Measurements from ENCODE around the gene IKBKE.

Gene IKBKE

DNA sequence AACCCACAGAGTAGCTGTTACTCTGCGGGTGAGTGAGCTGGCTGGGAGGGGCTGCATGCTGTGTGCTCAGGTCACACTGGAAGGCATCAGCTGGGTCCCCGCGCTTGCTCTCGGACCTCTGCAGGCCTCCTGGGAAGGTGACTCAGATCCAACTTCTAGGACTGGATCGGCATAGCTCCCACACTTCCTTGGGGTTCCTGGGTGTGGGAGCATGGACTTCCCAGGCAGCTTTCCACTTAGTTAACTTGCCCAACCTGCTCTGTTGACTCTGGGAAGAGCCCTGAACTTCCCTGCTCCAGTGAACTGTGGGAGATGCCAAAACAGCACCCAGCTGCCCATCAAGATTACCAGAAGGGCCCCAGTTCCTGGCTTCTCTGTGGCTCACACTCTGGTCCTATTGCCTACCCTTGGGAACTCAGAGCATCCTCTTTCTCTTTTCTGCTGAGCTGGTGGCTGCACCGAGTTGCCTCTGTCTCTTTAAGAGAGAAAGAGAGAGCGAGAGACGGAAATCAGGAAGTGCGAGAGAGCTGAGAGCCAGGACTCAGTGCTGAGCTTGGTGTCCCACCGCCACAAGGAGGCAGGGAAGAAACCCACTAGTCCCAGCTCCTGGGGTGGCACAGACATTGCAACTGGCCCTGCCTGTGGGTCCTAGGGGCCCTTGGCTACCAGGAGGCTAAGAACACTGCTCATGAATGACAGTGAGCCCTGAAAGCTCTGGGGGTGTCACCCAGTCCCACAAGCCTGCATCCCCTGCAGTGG is at the start of gene IKBKE:
TSS of gene IKBKE (plus strand) at position 544 of the 759 bp plus-strand sequence. CDS start 2,752 bp downstream, outside the sequence.
- no peak for FAIRE-seq

GRCh38 chr1:206421616-206422340 is 48.5 kb upstream of the IKBKE start:
- no peak for FAIRE-seq

DNA sequence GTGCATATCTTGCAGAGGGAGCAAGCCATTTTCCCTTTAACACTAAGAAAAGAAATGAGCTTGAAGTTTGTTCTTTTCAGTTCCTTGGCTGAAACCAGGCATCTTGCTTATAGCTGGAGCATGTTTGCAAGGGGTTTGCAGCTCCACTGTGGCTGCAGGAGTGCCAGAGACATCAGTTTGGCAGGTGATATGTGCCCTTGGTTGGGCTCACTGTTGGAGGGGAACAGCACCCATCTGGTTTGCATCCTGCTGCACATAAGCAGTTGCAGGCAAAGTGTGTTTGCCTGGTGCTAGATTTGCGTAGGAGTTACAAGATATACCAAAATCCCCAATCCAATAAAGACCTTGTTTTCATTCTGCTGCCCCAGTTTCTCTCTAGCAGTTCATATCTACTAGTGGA is 47.8 kb upstream of the IKBKE start:
- no peak for FAIRE-seq

DNA sequence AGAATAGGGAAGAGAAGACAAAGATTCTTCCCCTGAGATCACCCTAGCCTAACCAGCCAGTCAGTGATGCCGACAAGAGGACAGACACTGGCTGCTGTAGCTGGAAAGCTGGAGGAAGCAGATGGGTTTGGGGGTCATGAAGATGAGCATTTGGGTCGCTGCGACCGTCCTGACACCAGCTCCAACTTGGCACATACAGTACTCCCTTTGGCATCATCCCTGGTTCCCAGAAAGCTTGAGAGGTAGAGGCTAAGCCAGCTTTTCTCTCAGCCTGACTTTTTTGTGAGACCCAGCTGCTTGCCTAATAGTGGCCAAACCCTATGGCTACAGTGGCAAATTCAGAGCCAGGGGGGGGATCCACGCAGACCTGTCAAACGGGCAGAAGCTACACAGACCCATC is 43.0 kb upstream of the IKBKE start:
- no peak for FAIRE-seq

DNA sequence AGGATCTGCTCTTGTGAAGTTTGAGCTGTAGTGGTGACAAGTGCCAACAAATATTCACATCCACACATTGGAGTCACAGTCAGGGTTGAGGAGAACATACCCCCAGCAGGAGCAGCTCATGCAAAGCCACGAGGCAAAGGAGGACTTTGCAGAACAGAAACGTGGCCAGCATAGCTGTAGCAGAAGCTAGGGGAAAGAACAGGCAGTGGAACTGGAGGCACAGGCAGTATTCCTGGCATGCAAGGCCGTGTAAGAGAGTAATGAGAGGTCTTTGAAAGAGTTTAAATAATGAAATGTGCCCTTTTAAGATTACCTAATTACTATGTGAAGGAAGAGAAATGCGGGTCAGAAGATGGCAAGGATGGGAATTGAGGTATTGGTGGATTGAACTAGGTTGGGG is 40.9 kb upstream of the IKBKE start:
- no peak for FAIRE-seq

DNA sequence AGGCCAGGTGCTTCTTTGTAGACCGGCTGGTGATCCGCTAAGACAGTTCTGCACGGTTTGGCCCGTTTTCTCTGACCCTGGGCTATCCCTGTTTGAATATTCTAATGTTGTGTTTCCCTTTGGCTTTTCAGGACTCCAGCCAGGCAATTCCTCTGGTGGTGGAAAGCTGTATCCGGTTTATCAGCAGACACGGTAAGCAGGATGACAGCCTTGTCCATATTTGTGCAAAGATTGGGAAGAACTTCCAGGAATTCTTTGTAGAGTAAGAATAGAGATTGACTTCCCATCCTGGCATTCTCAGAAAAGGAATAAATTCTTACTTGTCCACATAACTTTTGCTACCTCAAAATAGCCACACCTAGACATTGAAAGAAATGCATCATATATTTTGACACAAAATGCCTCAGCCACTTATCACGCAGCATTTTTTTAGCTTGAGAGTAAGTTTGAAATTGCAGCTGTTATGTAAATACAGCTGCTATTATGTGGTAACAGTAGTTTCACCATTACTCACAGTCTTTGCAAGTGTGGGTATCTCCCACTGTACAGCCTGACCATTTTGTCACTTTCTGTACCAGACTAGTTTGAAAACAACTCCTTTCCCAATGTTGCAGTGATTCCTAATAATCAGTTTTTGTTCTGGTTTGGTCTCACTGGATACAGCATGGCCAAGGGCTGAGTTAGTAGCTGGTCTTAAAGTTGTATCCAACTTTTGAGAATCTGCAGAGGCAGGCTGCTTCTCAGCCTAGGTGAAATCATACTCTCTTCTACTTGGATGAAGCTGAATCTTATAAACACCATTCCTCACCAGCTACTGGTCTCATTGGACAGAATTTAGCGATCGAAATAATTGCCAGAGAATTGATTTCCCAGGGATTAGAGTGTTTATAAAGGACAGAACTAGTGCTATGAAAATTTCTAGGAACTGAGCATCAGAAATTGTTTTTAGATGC is 40.0 kb upstream of the IKBKE start:
- FAIRE-seq = no peak

DNA sequence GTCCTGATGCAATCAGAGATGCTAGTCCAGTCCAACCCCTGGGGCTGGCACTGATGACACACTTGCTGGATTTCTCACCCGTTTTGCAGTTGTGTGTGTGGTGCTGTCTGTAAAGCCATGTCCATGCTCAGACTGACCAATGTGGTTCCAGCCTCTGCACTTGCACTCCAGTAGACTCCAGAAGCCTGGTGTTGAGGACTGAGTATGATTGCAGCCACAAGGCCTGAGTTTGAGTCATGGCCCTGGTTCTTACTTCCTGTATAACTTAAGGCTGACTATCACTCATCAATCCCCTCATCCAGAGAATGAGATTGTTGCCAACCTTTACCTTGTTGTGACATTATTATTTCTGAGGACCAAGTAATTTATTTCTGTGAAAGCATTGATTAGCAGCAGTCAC is 34.8 kb upstream of the IKBKE start:
- FAIRE-seq = no peak

GRCh38 chr1:206438554-206438953 is 31.7 kb upstream of the IKBKE start:
- FAIRE-seq = no peak

GRCh38 chr1:206439205-206439604 is 31.1 kb upstream of the IKBKE start:
- no peak for FAIRE-seq

GRCh38 chr1:206441336-206441967 is 28.8 kb upstream of the IKBKE start:
- FAIRE-seq = no peak

GRCh38 chr1:206442101-206442500 is 28.2 kb upstream of the IKBKE start:
- no peak for FAIRE-seq

DNA sequence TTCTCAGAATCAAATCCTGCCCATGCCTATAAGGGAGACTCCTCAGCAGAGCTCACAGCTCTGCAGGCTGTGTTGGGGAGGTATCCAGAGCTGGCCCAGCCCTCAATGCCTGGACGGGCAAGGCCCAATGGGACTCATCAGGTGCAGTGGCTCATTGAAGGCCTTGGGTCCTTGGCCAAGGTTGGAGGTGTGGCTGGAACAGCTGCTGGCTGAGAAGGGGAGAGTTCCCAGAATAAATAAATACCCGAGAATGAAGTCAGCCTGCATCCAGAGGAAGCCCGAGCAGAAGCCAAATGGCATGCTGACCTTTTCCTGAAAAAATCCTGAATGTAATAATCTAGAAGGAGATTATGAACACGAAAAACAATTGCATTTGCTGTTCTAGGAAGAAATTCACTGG is 25.2 kb upstream of the IKBKE start:
- no peak for FAIRE-seq

- FAIRE-seq = no peak
Measured at GRCh38 chr1:206445911-206446356, 24.3 kb upstream of the IKBKE start.

DNA sequence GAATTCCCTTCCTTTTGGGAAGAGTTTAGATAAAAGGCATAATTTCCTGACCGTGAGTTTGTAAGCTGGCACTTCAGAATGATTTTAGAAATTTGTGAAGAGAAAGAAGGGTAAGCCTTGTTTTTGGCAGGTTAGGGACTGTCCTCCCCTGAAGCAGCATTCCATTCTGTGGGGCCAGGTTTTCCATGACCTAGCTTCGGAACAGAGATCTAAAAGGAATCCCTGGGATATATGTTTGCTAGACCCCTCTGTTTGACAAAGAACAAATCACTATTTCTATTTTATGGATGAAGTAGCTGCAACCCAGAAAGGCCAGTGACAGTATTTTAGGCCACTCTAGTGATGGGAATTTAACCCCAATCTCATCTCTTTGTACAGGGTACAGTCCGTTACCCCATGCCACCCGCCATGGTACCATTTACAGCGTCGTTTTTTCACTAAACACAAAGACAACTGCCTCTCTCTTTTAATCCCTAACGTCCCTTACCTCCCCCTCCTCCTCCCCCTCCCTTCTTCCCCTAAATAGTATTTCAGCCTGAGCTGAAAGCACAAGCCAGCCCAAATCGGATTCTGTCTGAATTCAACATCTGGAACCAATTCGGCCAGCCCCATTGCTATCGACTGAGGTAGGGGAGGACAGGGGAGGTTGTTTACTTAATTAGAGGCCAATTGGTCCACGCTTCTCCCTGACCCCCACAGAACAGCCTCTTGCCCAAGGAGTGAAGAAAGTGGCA is 23.4 kb upstream of the IKBKE start:
- FAIRE-seq = no peak

GRCh38 chr1:206447422-206447765 is 22.9 kb upstream of the IKBKE start:
- FAIRE-seq = no peak

DNA sequence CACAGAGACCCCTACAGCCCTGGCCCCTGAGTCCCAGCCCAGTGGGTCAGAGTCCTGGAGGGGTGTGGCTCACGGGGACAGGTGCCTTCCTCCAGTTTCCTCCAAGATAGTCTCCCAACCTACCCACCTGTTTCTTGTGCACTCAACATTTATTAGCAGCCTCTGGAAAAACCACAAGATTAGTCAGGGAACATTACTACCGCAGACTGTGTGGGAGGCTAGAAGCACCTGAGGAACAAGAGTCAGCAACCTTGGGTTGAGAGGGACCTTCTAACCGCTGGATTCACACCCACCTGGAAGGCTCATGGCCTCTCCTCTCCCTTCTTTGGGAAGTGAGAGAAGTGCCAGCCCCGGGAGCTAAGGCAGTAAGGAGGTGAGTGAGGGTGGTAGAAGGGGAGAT is 22.5 kb upstream of the IKBKE start:
- FAIRE-seq = no peak

GRCh38 chr1:206448471-206448870 is 21.8 kb upstream of the IKBKE start:
- FAIRE-seq = no peak

GRCh38 chr1:206449565-206449964 is 20.7 kb upstream of the IKBKE start:
- no peak for FAIRE-seq

DNA sequence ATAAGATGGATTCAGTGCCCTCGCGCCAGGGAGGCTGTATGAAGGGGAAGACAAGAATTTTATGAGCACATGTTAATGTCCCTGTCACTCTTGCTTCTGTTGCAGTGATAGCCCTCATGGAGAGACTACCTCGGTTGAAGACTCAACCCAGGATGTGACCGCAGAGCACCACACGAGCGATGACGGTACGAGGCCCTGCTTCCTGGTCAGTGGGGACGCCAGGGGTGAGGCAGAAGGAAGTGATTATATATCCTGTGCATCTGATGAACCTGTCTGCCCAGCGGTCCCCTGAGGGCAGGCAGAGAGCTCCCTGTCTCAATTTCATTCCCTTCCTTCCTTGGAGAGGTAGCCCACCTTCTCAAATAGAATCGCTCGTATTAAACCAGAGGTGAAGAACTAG is 20.0 kb upstream of the IKBKE start:
- no peak for FAIRE-seq

- FAIRE-seq = no peak
Measured at GRCh38 chr1:206451134-206451686, 19.1 kb upstream of the IKBKE start.

- no peak for FAIRE-seq
Measured at GRCh38 chr1:206453111-206453510, 17.2 kb upstream of the IKBKE start.

DNA sequence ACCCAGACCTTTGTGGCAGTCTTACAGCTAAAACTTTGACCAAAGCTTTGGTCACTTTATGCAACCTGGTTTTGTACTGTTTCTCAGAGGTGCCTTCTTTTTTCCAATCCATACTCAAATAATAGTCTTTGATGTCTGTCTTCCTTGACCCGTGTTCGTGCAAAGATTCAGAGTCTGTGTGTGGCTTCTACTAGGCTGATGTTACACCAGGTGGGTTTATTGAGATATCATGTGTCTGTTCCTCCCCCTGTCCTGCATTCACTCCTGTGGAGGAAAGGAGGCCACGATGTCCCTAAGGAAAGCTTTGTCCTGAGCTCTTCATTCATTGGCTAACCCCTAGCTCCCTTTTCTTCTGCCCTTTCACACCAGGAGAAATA is 15.0 kb upstream of the IKBKE start:
- no peak for FAIRE-seq
